HL-60 (cell line): ENCODE results near the gene NRXN3.

Source experiments
- GABPA ChIP-seq: IDR thresholded peaks from 2 replicates; pipeline ENCODE4 v1.6.1; 2012; ENCODE audit warnings: low read depth
- POLR2AphosphoS5 ChIP-seq: IDR thresholded peaks from 2 replicates; pipeline ENCODE4 v1.6.1; 2012; ENCODE audit warnings: low read depth
- SPI1 ChIP-seq: IDR thresholded peaks from 2 replicates; pipeline ENCODE4 v1.6.1; 2012; ENCODE audit warnings: low read depth, mild to moderate bottlenecking, borderline replicate concordance
- TF ChIP-seq, protein P1 (sequence below): IDR thresholded peaks from one replicate; pipeline ENCODE4 v1.5.1; 2011; ENCODE audit warnings: low read length, control low read depth, inconsistent platforms; ENCODE audit not compliant: insufficient read depth
- TF ChIP-seq, protein P2 (sequence below): IDR thresholded peaks from 2 replicates; pipeline ENCODE4 v1.6.1; 2012; ENCODE audit warnings: low read depth; ENCODE audit not compliant: insufficient replicate concordance

DNA sequence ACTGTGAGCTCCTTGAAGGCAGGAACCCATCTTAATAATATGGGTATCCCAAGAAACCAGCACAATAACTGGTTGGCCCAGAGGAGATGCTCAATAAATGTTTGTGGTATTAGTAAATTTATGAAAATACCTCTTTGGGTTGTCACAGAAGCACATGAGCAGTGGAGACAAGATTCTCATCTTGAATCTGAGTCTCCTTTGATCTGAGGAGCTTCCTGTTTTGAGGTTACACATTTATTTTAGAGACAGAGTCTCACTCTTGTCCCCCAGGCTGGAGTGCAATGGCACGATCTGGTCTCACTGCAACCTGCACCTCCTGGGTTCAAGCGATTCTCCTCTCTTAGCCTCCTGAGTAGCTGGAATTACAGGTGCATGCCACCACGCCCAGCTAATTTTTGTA, 247.4 kb downstream of the NRXN3 start:
- TF ChIP-seq, protein P1, sequence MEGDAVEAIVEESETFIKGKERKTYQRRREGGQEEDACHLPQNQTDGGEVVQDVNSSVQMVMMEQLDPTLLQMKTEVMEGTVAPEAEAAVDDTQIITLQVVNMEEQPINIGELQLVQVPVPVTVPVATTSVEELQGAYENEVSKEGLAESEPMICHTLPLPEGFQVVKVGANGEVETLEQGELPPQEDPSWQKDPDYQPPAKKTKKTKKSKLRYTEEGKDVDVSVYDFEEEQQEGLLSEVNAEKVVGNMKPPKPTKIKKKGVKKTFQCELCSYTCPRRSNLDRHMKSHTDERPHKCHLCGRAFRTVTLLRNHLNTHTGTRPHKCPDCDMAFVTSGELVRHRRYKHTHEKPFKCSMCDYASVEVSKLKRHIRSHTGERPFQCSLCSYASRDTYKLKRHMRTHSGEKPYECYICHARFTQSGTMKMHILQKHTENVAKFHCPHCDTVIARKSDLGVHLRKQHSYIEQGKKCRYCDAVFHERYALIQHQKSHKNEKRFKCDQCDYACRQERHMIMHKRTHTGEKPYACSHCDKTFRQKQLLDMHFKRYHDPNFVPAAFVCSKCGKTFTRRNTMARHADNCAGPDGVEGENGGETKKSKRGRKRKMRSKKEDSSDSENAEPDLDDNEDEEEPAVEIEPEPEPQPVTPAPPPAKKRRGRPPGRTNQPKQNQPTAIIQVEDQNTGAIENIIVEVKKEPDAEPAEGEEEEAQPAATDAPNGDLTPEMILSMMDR, result no peak
- TF ChIP-seq POLR2AphosphoS5 (no peak), SPI1 (no peak), GABPA (no peak)
- TF ChIP-seq, protein P2, sequence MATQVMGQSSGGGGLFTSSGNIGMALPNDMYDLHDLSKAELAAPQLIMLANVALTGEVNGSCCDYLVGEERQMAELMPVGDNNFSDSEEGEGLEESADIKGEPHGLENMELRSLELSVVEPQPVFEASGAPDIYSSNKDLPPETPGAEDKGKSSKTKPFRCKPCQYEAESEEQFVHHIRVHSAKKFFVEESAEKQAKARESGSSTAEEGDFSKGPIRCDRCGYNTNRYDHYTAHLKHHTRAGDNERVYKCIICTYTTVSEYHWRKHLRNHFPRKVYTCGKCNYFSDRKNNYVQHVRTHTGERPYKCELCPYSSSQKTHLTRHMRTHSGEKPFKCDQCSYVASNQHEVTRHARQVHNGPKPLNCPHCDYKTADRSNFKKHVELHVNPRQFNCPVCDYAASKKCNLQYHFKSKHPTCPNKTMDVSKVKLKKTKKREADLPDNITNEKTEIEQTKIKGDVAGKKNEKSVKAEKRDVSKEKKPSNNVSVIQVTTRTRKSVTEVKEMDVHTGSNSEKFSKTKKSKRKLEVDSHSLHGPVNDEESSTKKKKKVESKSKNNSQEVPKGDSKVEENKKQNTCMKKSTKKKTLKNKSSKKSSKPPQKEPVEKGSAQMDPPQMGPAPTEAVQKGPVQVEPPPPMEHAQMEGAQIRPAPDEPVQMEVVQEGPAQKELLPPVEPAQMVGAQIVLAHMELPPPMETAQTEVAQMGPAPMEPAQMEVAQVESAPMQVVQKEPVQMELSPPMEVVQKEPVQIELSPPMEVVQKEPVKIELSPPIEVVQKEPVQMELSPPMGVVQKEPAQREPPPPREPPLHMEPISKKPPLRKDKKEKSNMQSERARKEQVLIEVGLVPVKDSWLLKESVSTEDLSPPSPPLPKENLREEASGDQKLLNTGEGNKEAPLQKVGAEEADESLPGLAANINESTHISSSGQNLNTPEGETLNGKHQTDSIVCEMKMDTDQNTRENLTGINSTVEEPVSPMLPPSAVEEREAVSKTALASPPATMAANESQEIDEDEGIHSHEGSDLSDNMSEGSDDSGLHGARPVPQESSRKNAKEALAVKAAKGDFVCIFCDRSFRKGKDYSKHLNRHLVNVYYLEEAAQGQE, result no peak
